MCF 10A (cell line): ENCODE results near the gene TMEM132D. TPM values are rescaled to one million over a fixed set of nuclear protein-coding genes. Genes with fewer than 3 reads are reported as not detected.

Source experiments
- BruUV-seq: library from RNA; stranded (reverse); fragments of 400-500 nt; replicated peaks from 2 replicates; lab custom pipeline; 2021; lab: Mats Ljungman, UMichigan
- CTCF ChIA-PET: fragments of 300-600 bp; sonication (Branson Sonifier 250); formaldehyde crosslinking; extraction: SDS; loops from one replicate; lab custom pipeline; 2021; ENCODE audit warnings: antibody characterized with exemption, inconsistent platforms; lab: Yijun Ruan, JAX
- POLR2A ChIA-PET: fragments of 300-600, 350-650 bp; sonication (Branson Sonifier 250); formaldehyde crosslinking; extraction: SDS; loops from one replicate; lab custom pipeline; 2020; ENCODE audit warnings: antibody characterized with exemption, inconsistent platforms; lab: Yijun Ruan, JAX
- DNase-seq: peaks from one replicate; pipeline ENCODE4 v3.0.0-alpha.2; 2018; ENCODE audit not compliant: unreplicated experiment
- H3K27ac Mint-ChIP-seq: one replicate; pipeline ENCODE4 v1.8.0; 2022; ENCODE audit warnings: mild to moderate bottlenecking, low read depth, mixed read lengths; ENCODE audit not compliant: unreplicated experiment
- H3K27me3 Mint-ChIP-seq: one replicate; pipeline ENCODE4 v1.8.0; 2022; ENCODE audit warnings: mixed read lengths; ENCODE audit not compliant: insufficient read depth, unreplicated experiment
- H3K36me3 Mint-ChIP-seq: one replicate; pipeline ENCODE4 v1.8.0; 2022; ENCODE audit warnings: mild to moderate bottlenecking, moderate library complexity, mixed read lengths; ENCODE audit not compliant: insufficient read depth, unreplicated experiment
- H3K4me1 Mint-ChIP-seq: one replicate; pipeline ENCODE4 v1.8.0; 2022; ENCODE audit warnings: mixed read lengths; ENCODE audit not compliant: insufficient read depth, unreplicated experiment
- H3K4me3 Mint-ChIP-seq: one replicate; pipeline ENCODE4 v1.8.0; 2022; ENCODE audit warnings: mild to moderate bottlenecking, moderate library complexity, mixed read lengths; ENCODE audit not compliant: unreplicated experiment
- H3K9me3 Mint-ChIP-seq: one replicate; pipeline ENCODE4 v1.8.0; 2022; ENCODE audit warnings: mixed read lengths; ENCODE audit not compliant: unreplicated experiment
- CTCF ChIP-seq: fragments of 200-600 bp; IDR thresholded peaks from one replicate; pipeline ENCODE4 v1.8.0; 2022; ENCODE audit warnings: antibody characterized with exemption, mild to moderate bottlenecking; ENCODE audit not compliant: unreplicated experiment
- intact Hi-C: fragments of 100-400 bp; cut with micrococcal nuclease; formaldehyde crosslinking; loops from 2 replicates; pipeline ENCODE4 v1.14.1; 2022
- total RNA-seq: library from RNA; stranded (reverse); gene quantifications from 2 replicates; pipeline ENCODE4 v1.2.3, GENCODE V29; 2022

Gene TMEM132D
- total RNA-seq, 1 experiment from 2014 or later = not detected

- no peak overlapping the region for H3K4me3 Mint-ChIP-seq
- DNase-seq = no peak
- intact Hi-C loops = no loop called here
- CTCF ChIA-PET = no interaction called here
- H3K4me1 Mint-ChIP-seq = no peaks in the 10 kb centered on the region
- POLR2A ChIA-PET = no interaction called here
- TF ChIP-seq CTCF = no peak
- no peaks in the 10 kb centered on the region for H3K27me3 Mint-ChIP-seq
- no peaks in the 10 kb centered on the region for H3K36me3 Mint-ChIP-seq
- no peak overlapping the region for H3K27ac Mint-ChIP-seq
- BruUV-seq = no TSS peak
- peaks cover 30% of the 10 kb centered on the region for H3K9me3 Mint-ChIP-seq
Measured at GRCh38 chr12:129109174-129110001, 794.4 kb downstream of the TMEM132D start.

- Mint-ChIP-seq H3K9me3 (peaks cover 20% of the 10 kb centered on the region), H3K36me3 (no peaks in the 10 kb centered on the region), H3K4me1 (no peaks in the 10 kb centered on the region), H3K27ac (no peak overlapping the region), H3K27me3 (no peaks in the 10 kb centered on the region), H3K4me3 (no peak overlapping the region)
- TF ChIP-seq CTCF = no peak
- ChIA-PET CTCF (interaction anchor here (0.6 kb wide), 1 partner anchor 137 kb away, joined by 3 read pairs; no protein-coding TSS in a partner anchor), POLR2A (no interaction called here)
- no TSS peak for BruUV-seq
- DNase-seq = no peak
- intact Hi-C loops = no loop called here
Measured at GRCh38 chr12:129106772-129107171, 797.1 kb downstream of the TMEM132D start.

GRCh38 chr12:129103231-129103630, 800.6 kb downstream of the TMEM132D start:
- H3K36me3 Mint-ChIP-seq = no peaks in the 10 kb centered on the region
- ChIA-PET CTCF (no interaction called here), POLR2A (no interaction called here)
- no peak overlapping the region for H3K4me3 Mint-ChIP-seq
- H3K4me1 Mint-ChIP-seq = no peaks in the 10 kb centered on the region
- no TSS peak for BruUV-seq
- intact Hi-C loops = no loop called here
- no peaks in the 10 kb centered on the region for H3K27me3 Mint-ChIP-seq
- no peaks in the 10 kb centered on the region for H3K9me3 Mint-ChIP-seq
- no peak overlapping the region for H3K27ac Mint-ChIP-seq
- TF ChIP-seq CTCF = no peak
- DNase-seq = no peak

- Mint-ChIP-seq H3K4me1 (no peaks in the 10 kb centered on the region), H3K4me3 (no peak overlapping the region), H3K9me3 (no peaks in the 10 kb centered on the region), H3K27me3 (no peaks in the 10 kb centered on the region), H3K27ac (no peak overlapping the region), H3K36me3 (no peaks in the 10 kb centered on the region)
- BruUV-seq = no TSS peak
- no peak for DNase-seq
- intact Hi-C loops = no loop called here
- CTCF ChIA-PET = no interaction called here
- no peak for TF ChIP-seq CTCF
- POLR2A ChIA-PET = no interaction called here
Measured at GRCh38 chr12:129102233-129102632, 801.6 kb downstream of the TMEM132D start.
